ENCODE measurements around the gene ACADSB. TPM values are rescaled to one million over a fixed set of nuclear protein-coding genes. Genes with fewer than 3 reads are reported as not detected.

ACADSB gene
- total RNA-seq, 4 donors from 2014 or later = 3.0 to 31.4 (median 13.9) TPM

DNA sequence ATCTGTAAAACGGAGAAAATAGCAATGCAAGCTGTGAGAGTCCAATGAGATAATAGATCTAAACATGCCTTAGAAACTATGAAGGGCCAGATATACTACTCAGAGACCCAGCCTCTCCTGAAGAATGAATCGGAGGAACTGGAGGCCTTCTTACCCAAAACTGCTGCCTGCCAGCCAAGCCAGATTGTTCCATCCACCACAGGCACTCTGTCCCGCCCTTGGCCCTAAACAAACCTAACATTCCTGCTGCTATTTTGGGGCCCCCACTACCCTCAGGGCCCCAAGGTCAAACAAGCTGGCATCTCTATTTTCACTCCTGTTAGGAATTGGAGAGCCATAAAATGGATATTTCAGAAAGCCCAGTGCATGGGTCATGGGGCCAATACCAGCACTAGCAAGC is 79.0 kb downstream of the ACADSB start:
- Histone ChIP-seq H3K27ac (no peak overlapping the region), H3K27me3 (no peaks in the 10 kb centered on the region), H3K4me1 (no peaks in the 10 kb centered on the region), H3K9me3 (no peaks in the 10 kb centered on the region), H3K36me3 (no peaks in the 10 kb centered on the region), H3K4me3 (no peak overlapping the region)
- in situ Hi-C loops (cut with MboI; ENCODE audit: low pct_ligation_motif_present in 1 of 4, low pct_unique_long_range_greater_than_20kb in 1 of 4, low sequenced_read_pairs in 3 of 4) (no loop called here), intact Hi-C loops (cut with DNase I; ENCODE audit: low total_unique reads) (no loop called here)
- TF ChIP-seq, protein P1, sequence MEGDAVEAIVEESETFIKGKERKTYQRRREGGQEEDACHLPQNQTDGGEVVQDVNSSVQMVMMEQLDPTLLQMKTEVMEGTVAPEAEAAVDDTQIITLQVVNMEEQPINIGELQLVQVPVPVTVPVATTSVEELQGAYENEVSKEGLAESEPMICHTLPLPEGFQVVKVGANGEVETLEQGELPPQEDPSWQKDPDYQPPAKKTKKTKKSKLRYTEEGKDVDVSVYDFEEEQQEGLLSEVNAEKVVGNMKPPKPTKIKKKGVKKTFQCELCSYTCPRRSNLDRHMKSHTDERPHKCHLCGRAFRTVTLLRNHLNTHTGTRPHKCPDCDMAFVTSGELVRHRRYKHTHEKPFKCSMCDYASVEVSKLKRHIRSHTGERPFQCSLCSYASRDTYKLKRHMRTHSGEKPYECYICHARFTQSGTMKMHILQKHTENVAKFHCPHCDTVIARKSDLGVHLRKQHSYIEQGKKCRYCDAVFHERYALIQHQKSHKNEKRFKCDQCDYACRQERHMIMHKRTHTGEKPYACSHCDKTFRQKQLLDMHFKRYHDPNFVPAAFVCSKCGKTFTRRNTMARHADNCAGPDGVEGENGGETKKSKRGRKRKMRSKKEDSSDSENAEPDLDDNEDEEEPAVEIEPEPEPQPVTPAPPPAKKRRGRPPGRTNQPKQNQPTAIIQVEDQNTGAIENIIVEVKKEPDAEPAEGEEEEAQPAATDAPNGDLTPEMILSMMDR (IDR thresholded peaks at IDR 0.05) = no peak
- TF ChIP-seq EP300 (IDR thresholded peaks at IDR 0.05; ENCODE audit: low read depth) = no peak
- no peak for TF ChIP-seq POLR2AphosphoS5 (IDR thresholded peaks at IDR 0.05)
- no peak for TF ChIP-seq POLR2A (IDR thresholded peaks at IDR 0.05)
- no peak for DNase-seq
- 73% methylated on average over 3 of the region's 3 CpGs; no CpG with 5 or more reads in 1 of the 2 donors for WGBS, 2 donors (ENCODE audit: low coverage in 1 of 2)

DNA sequence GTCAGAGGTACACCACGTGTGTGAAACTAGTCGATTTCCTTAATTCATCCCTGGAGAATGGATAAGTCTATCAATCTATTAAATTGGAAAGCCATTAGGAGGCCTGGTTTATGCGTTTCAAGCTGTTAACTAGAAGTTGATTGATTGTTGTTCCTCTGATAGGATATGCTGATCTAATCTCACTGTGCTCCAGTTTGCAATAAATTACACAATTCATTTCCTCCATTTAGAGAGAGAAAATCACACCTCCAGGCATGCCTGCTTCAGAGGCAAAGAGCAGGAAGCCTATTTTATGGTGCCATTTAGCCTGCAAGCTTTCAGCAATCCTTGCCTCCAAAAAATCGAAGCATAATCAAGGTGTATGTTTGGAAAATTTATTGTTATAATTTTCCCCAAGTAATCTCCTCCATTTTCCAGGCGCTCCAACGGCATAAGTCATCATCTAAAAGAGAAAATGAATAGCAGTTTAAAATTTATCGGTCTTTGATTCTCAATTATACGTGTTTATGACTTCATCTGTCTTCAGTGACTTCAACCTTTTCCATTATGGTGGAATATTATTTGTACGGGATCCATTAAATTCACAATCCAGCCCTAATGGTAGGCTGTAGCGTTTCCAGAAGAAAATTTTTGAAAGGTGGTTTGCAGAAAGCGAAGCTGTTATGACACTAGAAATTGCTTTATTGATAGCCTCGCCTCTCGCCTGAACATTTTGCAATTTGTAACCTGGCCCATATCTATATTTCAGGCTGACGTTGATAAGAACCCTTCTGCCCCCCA is 84.0 kb downstream of the ACADSB start:
- intact Hi-C loops (cut with DNase I; ENCODE audit: low total_unique reads) = no loop called here
- H3K36me3 ChIP-seq = no peaks in the 10 kb centered on the region
- TF ChIP-seq, protein P1 (IDR thresholded peaks at IDR 0.05) = no peak
- TF ChIP-seq POLR2AphosphoS5 (IDR thresholded peaks at IDR 0.05) (no peak), EP300 (IDR thresholded peaks at IDR 0.05; ENCODE audit: low read depth) (no peak), POLR2A (IDR thresholded peaks at IDR 0.05) (no peak)
- H3K4me1 ChIP-seq = no peaks in the 10 kb centered on the region
- DNase-seq = no peak
- in situ Hi-C loops (cut with MboI; ENCODE audit: low pct_ligation_motif_present in 1 of 4, low pct_unique_long_range_greater_than_20kb in 1 of 4, low sequenced_read_pairs in 3 of 4) = no loop called here
- H3K27me3 ChIP-seq = no peaks in the 10 kb centered on the region
- H3K27ac ChIP-seq = no peak overlapping the region
- no peaks in the 10 kb centered on the region for H3K9me3 ChIP-seq
- WGBS, 2 donors (ENCODE audit: low coverage in 1 of 2) = 66 to 72% methylated on average over 8 to 14 of the region's 14 CpGs
- no peak overlapping the region for H3K4me3 ChIP-seq

DNA sequence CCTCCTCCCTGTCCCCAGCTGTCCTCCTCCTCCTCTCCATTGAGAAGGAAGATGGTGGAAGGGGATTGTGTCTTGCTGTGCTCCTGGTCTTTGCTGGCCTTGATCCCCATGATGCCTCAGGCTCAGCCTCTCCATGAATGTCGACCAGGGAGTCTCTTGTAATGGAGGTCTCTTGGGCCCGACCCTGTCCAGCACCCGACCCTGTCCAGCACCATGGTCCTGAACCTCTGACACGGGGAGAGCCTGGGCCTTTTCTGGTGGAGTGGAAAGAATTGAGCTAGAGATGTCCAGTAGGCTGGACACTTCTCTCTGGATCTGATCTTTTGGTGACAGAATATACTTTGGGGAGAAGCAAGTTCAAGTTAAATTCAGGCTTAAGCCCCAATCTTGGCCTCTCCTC is 84.7 kb downstream of the ACADSB start:
- in situ Hi-C loops (cut with MboI; ENCODE audit: low pct_ligation_motif_present in 1 of 4, low pct_unique_long_range_greater_than_20kb in 1 of 4, low sequenced_read_pairs in 3 of 4) (no loop called here), intact Hi-C loops (cut with DNase I; ENCODE audit: low total_unique reads) (no loop called here)
- Histone ChIP-seq H3K36me3 (no peaks in the 10 kb centered on the region), H3K9me3 (no peaks in the 10 kb centered on the region), H3K4me3 (no peak overlapping the region), H3K27ac (no peak overlapping the region), H3K27me3 (no peaks in the 10 kb centered on the region), H3K4me1 (no peaks in the 10 kb centered on the region)
- DNase-seq = no peak
- 60% methylated on average over 4 of the region's 4 CpGs; no CpG with 5 or more reads in 1 of the 2 donors for WGBS, 2 donors (ENCODE audit: low coverage in 1 of 2)
- TF ChIP-seq POLR2A (IDR thresholded peaks at IDR 0.05) (no peak), POLR2AphosphoS5 (IDR thresholded peaks at IDR 0.05) (no peak), EP300 (IDR thresholded peaks at IDR 0.05; ENCODE audit: low read depth) (no peak)
- TF ChIP-seq, protein P1 (IDR thresholded peaks at IDR 0.05) = no peak

DNA sequence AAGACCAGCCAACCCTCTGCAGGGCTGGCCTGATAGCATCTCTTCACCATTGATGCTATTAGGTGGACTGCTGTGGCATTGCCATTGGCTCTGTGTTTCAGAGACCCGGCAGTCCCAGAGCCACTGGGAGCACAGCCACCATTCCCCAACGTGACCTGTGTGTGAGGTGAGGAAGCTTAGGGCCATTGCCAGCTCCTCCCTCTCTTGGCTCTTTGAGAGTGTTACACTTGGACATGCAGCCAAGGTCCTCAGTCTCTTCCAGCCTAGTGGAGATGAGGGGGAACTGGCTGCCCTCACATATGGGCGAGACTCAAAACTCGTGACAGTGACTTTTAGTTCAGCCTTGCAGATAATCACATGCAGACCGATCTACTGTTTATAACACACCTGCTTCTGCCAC is 87.6 kb downstream of the ACADSB start:
- Histone ChIP-seq H3K4me1 (no peaks in the 10 kb centered on the region), H3K27ac (no peak overlapping the region), H3K27me3 (no peaks in the 10 kb centered on the region), H3K36me3 (no peaks in the 10 kb centered on the region), H3K4me3 (no peak overlapping the region), H3K9me3 (no peaks in the 10 kb centered on the region)
- intact Hi-C loops (cut with DNase I; ENCODE audit: low total_unique reads) = no loop called here
- DNase-seq = no peak
- 80 to 90% methylated on average over 2 to 5 of the region's 5 CpGs for WGBS, 2 donors (ENCODE audit: low coverage in 1 of 2)
- TF ChIP-seq POLR2AphosphoS5 (IDR thresholded peaks at IDR 0.05) (no peak), EP300 (IDR thresholded peaks at IDR 0.05; ENCODE audit: low read depth) (no peak), POLR2A (IDR thresholded peaks at IDR 0.05) (no peak)
- TF ChIP-seq, protein P1 (IDR thresholded peaks at IDR 0.05) = no peak
- in situ Hi-C loops (cut with MboI; ENCODE audit: low pct_ligation_motif_present in 1 of 4, low pct_unique_long_range_greater_than_20kb in 1 of 4, low sequenced_read_pairs in 3 of 4) = no loop called here

Data from transverse colon (tissue), 4 donors.